A549 (cell line): ENCODE data around the gene POMC. TPM values are rescaled to one million over a fixed set of nuclear protein-coding genes. Genes with fewer than 3 reads are reported as not detected.
"Not testable (repeated sequence)": the region's sequence is repeated elsewhere in the genome, so short reads cannot be mapped to it uniquely, and the experiment has no call there.

Experiments used
- ATAC-seq, 2 experiments: fragments of 200-7000 bp in 1 of 2; fragments of >200 bp in 1 of 2; cut with Nextera tagmentation in 1 of 2; cut with Tn5 transposase in 1 of 2; 3 replicates each; pipeline versions ENCODE4 v1.8.0 to v1.9.1; 2018 to 2020; ENCODE audit warnings: mild to moderate bottlenecking in 1 of 2, moderate library complexity in 1 of 2
- CTCF ChIA-PET: fragments of 300-600 bp; sonication (Branson Sonifier 250); formaldehyde crosslinking; extraction: SDS; loops from one replicate; lab custom pipeline; 2021; ENCODE audit warnings: antibody characterized with exemption, inconsistent platforms; lab: Yijun Ruan, JAX
- POLR2A ChIA-PET: fragments of 350-600 bp; formaldehyde crosslinking; extraction: SDS; loops from one replicate; lab custom pipeline; 2021; ENCODE audit warnings: antibody characterized with exemption, inconsistent platforms; lab: Yijun Ruan, JAX
- DNase-seq, 2 experiments: peaks; one replicate each; pipeline versions ENCODE4 v3.0.0 to v3.0.0-alpha.2; 2011 to 2016; ENCODE audit warnings: low read depth in 1 of 2, low spot score in 1 of 2
- FAIRE-seq: peaks from 2 replicates; lab custom pipeline; 2011; peaks lifted over from hg19 to GRCh38; lab: Jason Lieb, UNC
- H3K27ac ChIP-seq, 2 experiments: fragments of >200 bp; sonication (Bioruptor Twin); formaldehyde crosslinking; 3 replicates each; pipeline ENCODE4 v1.5.1; 2016 to 2017
- H3K4me1 ChIP-seq: fragments of >200 bp; sonication (Bioruptor Twin); formaldehyde crosslinking; 3 replicates; pipeline ENCODE4 v1.6.1; 2016
- H3K4me2 ChIP-seq: fragments of >200 bp; sonication (Bioruptor Twin); formaldehyde crosslinking; 3 replicates; pipeline ENCODE4 v1.6.1; 2016
- H3K4me3 ChIP-seq: fragments of >200 bp; sonication (Bioruptor Twin); formaldehyde crosslinking; 3 replicates; pipeline ENCODE4 v1.5.1; 2016
- H3K9me3 ChIP-seq: fragments of >200 bp; sonication (Bioruptor Twin); formaldehyde crosslinking; 3 replicates; pipeline ENCODE4 v1.6.1; 2016
- ATOH8 ChIP-seq: fragments of 250-450 bp; sonication (Bioruptor Pico); IDR thresholded peaks from 2 replicates; pipeline ENCODE4 v1.5.0; 2020; ENCODE audit warnings: low read depth, mild to moderate bottlenecking, moderate library complexity
- CHD4 ChIP-seq: fragments of 200-600 bp; sonication (generic); IDR thresholded peaks from 2 replicates; pipeline ENCODE4 v1.6.1; 2016; ENCODE audit warnings: antibody characterized with exemption, mild to moderate bottlenecking, borderline replicate concordance
- EP300 ChIP-seq, 2 experiments: fragments of >200 bp; sonication (Bioruptor Twin); formaldehyde crosslinking; IDR thresholded peaks; 2 replicates in 1 of 2; 3 replicates in 1 of 2; pipeline ENCODE4 v1.6.1; 2016 to 2017
- HDAC2 ChIP-seq: fragments of 200-600 bp; sonication (generic); IDR thresholded peaks from 2 replicates; pipeline ENCODE4 v1.6.1; 2016
- HMGXB4 ChIP-seq: fragments of 250-450 bp; sonication (Bioruptor Pico); IDR thresholded peaks from 2 replicates; pipeline ENCODE4 v1.5.0; 2021; ENCODE audit warnings: mild to moderate bottlenecking, moderate library complexity, borderline replicate concordance
- KDM5A ChIP-seq: fragments of 200-600 bp; sonication (generic); IDR thresholded peaks from 2 replicates; pipeline ENCODE4 v1.6.1; 2016; ENCODE audit warnings: antibody characterized with exemption, mild to moderate bottlenecking
- MAFK ChIP-seq: fragments of 450-650 bp; IDR thresholded peaks from 2 replicates; pipeline ENCODE4 v1.6.1; 2014; ENCODE audit not compliant: partially characterized antibody
- MAZ ChIP-seq: fragments of 150-350 bp; IDR thresholded peaks from 2 replicates; pipeline ENCODE4 v1.6.1; 2014; ENCODE audit warnings: antibody characterized with exemption, low read depth, low read length, borderline replicate concordance
- NFE2L2 ChIP-seq: fragments of 150-350 bp; conservative IDR thresholded peaks from 2 replicates; pipeline ENCODE4 v1.6.1; 2014; ENCODE audit warnings: low read length
- NR3C1 ChIP-seq: fragments of >200 bp; sonication (Bioruptor Twin); formaldehyde crosslinking; IDR thresholded peaks from 3 replicates; pipeline ENCODE4 v1.6.1; 2017
- USF2 ChIP-seq: fragments of 450-650 bp; IDR thresholded peaks from 2 replicates; pipeline ENCODE4 v1.6.1; 2014; ENCODE audit warnings: antibody characterized with exemption
- ZC3H11A ChIP-seq: fragments of 450-650 bp; IDR thresholded peaks from 2 replicates; pipeline ENCODE4 v1.6.1; 2014; ENCODE audit warnings: antibody characterized with exemption, mild to moderate bottlenecking
- ZNF302 ChIP-seq: fragments of 250-450 bp; sonication (Bioruptor Pico); IDR thresholded peaks from 2 replicates; pipeline ENCODE4 v1.9.0; 2021; ENCODE audit warnings: inconsistent platforms, mild to moderate bottlenecking, moderate library complexity
- WGBS: methylation state at CpG from one replicate; pipeline ENCODE4 v1.1.6; 2017; ENCODE audit errors: missing lambda C conversion rate; 5-methylcytosine and 5-hydroxymethylcytosine counted together
- polyA plus RNA-seq, 4 experiments: library from polyadenylated mRNA; depleted of rRNA in 3 of 4; stranded (reverse); fragments of >200 nt; fragmentation: RNase III in 1 of 4; extraction: RNeasy Plus Mini Kit Qiagen cat#74134 plus additional on column Dnase treatment in 1 of 4; gene quantifications; 2 replicates in 3 of 4; 3 replicates in 1 of 4; pipeline ENCODE4 v1.2.3, GENCODE V29; 2011 to 2017
- TF ChIP-seq, protein P1 (sequence below): fragments of >200 bp; sonication (Bioruptor Twin); formaldehyde crosslinking; IDR thresholded peaks from 2 replicates; pipeline ENCODE4 v1.6.1; 2016

Gene POMC
- polyA plus RNA-seq, 2 of the 4 experiments (the other 2 are of a cell fraction) = not detected

- ATAC-seq = no peak
- H3K4me2 ChIP-seq = no peak overlapping the region
- ChIA-PET CTCF (interaction anchor here (1.6 kb wide), 1 partner anchor 37 kb away, joined by 5 read pairs; no protein-coding TSS in a partner anchor), POLR2A (interaction anchor here (0.5 kb wide), 1 partner anchor 130 kb away, joined by 6 read pairs; no protein-coding TSS in a partner anchor)
- H3K9me3 ChIP-seq = no peaks in the 10 kb centered on the region
- no peak overlapping the region for H3K27ac ChIP-seq
- H3K4me3 ChIP-seq = no peak overlapping the region
- DNase-seq = no peak
- no peak for FAIRE-seq
- no peak for TF ChIP-seq HMGXB4
- TF ChIP-seq, all 56 proteins: peak for 0
- no peaks in the 10 kb centered on the region for H3K4me1 ChIP-seq
- 97% methylated on average over 11 of the region's 11 CpGs for WGBS
Observed at GRCh38 chr2:25158096-25158852, 10.1 kb downstream of the POMC start.

- ChIA-PET POLR2A (interaction anchor here (0.6 kb wide), 1 partner anchor 845 kb away, joined by 5 read pairs; no protein-coding TSS in a partner anchor), CTCF (interaction anchor here (0.6 to 3.6 kb wide), 6 partner anchors 11 to 269 kb away, joined by 3 to 19 read pairs (median 6); no protein-coding TSS in a partner anchor)
- FAIRE-seq = no peak
- DNase-seq = no peak
- H3K27ac ChIP-seq = no peak overlapping the region
- no peaks in the 10 kb centered on the region for H3K9me3 ChIP-seq
- H3K4me2 ChIP-seq = no peak overlapping the region
- H3K4me1 ChIP-seq = no peaks in the 10 kb centered on the region
- ATAC-seq = no peak
- no peak overlapping the region for H3K4me3 ChIP-seq
- 82% methylated on average over 10 of the region's 10 CpGs for WGBS
- no peak for TF ChIP-seq KDM5A
- no peak for TF ChIP-seq CHD4
- TF ChIP-seq ZNF302 (CRISPR knock-in tag) = no peak
- TF ChIP-seq MAFK = no peak
- TF ChIP-seq USF2 = no peak
- TF ChIP-seq, all 56 proteins: peak for 0
Observed at GRCh38 chr2:25155401-25155800, 13.0 kb downstream of the POMC start.

GRCh38 chr2:25151718-25152117 is 16.7 kb downstream of the POMC start:
- Histone ChIP-seq H3K9me3 (no peaks in the 10 kb centered on the region), H3K4me1 (no peaks in the 10 kb centered on the region), H3K4me2 (no peak overlapping the region), H3K4me3 (no peak overlapping the region), H3K27ac (no peak overlapping the region)
- ChIA-PET POLR2A (no interaction called here), CTCF (interaction anchor here (1.5 to 2.6 kb wide), 4 partner anchors 11 to 176 kb away, joined by 3 to 11 read pairs (median 6); no protein-coding TSS in a partner anchor)
- 0 out of 6 replicates have a peak, but pooled peaks of 1 of the 2 experiments have one; percentile 14 for ATAC-seq
- no peak for TF ChIP-seq HDAC2
- no peak for TF ChIP-seq NFE2L2
- no peak for TF ChIP-seq NR3C1
- no peak for TF ChIP-seq ZC3H11A
- TF ChIP-seq MAZ = no peak
- TF ChIP-seq ATOH8 (CRISPR knock-in tag) = no peak
- TF ChIP-seq, protein P1, sequence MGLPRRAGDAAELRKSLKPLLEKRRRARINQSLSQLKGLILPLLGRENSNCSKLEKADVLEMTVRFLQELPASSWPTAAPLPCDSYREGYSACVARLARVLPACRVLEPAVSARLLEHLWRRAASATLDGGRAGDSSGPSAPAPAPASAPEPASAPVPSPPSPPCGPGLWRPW = no peak
- TF ChIP-seq EP300 (IDR thresholded peaks at IDR 0.05) = no peak
- FAIRE-seq = no peak
- WGBS = 87% methylated on average over 10 of the region's 12 CpGs
- no peak for DNase-seq

- H3K9me3 ChIP-seq, FAIRE-seq, ATAC-seq, DNase-seq, H3K27ac ChIP-seq, H3K4me3 ChIP-seq, H3K4me1 ChIP-seq, H3K4me2 ChIP-seq, POLR2A ChIA-PET: not testable (repeated sequence)
- CTCF ChIA-PET = interaction anchor here (2.6 kb wide), 1 partner anchor 176 kb away, joined by 11 read pairs; no protein-coding TSS in a partner anchor
- 92% methylated on average over 5 of the region's 5 CpGs for WGBS
Observed at GRCh38 chr2:25150993-25151392, 17.4 kb downstream of the POMC start.
